HG03196 (cell line): ENCODE data around the gene SLC17A4.
"Not testable (repeated sequence)": the region's sequence is repeated elsewhere in the genome, so short reads cannot be mapped to it uniquely, and the experiment has no call there.

ENCODE experiments used
- ATAC-seq: cut with Tn5 transposase; IDR thresholded peaks from one replicate; pipeline ENCODE4 v1.9.1; 2021; ENCODE audit not compliant: unreplicated experiment

The SLC17A4 gene

DNA sequence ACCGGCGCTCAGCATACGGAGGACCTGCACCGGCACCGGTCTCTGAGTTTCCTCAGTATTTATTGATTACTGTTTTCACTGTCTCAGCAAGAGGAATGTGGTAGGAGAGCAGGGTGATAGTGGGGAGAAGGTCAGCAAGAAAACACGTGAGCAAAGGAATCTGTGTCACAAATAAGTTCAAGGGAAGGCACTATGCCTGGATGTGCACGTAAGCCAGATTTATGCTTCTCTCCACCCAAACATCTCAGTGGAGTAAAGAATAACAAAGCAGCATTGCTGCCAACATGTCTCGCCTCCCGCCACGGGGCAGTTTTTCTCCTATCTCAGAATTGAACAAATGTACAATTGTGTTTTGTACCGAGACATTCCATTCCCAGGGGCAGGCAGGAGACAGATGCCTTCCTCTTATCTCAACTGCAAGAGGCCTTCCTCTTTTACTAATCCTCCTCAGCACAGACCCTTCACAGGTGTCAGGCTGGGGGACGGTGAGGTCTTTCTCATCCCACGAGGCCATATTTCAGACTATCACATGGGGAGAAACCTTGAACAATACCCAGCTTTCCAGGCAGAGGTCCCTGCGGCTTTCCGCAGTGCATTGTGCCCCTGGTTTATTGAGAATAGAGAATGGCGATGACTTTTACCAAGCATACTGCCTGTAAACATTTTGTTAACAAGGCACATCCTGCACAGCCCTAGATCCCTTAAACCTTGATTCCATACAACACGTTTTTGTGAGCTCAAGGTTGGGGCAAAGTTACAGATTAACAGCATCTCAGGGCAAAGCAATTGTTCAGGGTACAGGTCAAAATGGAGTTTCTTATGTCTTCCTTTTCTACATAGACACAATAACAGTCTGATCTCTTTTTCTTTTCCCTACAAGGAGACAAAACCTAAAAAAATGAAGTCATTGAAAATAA is 5.7 kb upstream of the SLC17A4 start:
- not testable (repeated sequence) for ATAC-seq

DNA sequence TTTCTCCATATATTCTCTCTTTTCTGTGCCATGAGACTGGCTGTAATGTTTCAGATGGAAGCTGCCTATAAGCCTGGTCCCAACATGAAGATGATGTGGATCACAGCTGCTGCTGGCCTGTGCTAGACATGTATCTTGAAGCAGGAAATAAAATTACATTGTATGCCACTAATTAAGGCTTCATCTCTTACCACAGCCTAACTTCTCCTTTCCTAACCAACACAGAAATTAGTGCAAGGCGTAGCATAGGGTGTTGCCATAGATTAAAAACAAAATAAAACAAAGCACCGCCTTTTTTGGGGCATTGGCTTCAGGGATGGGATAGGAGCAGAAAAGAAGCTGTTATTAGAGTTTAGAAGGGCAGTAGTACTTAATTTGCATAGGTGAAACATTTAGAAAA is 4.7 kb upstream of the SLC17A4 start:
- ATAC-seq = no peak

DNA sequence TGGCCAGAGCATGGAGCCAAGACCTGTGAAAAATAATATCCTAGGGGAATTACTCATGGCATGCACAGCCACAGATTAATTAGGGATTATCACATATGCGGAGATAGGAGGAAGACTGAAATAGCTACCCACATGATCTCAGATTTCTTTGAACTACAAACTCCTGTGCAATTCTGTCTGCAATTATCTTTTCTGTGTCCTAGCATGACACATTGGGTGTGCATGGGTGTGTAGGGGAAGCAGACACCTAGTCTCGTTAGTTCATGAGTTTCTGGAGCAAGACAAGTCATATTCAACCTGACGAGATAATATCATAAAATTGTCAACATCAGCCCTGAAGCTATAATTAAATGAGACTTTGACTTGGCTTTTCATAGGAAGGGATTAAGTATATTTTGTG is 3.6 kb upstream of the SLC17A4 start:
- no peak for ATAC-seq

DNA sequence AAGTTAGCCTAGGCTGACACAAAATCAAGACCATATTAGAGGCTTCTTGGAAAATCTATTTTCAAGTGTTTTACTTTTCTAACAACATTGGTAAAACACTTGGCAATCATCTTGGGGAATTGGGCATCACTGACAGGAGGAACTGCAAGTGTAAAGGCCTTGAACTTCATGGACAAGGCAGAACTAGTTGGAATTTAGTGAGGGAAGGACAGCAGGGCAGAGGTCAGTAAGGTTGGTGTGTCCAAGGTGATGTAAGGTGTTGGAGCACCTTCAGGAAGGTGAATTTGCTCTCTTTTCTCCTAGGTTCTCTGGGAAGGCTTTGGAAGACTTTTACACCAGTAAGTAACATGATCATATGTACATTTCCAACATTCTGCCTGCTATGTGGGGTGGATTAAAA is 1.5 kb upstream of the SLC17A4 start:
- ATAC-seq = no peak

DNA sequence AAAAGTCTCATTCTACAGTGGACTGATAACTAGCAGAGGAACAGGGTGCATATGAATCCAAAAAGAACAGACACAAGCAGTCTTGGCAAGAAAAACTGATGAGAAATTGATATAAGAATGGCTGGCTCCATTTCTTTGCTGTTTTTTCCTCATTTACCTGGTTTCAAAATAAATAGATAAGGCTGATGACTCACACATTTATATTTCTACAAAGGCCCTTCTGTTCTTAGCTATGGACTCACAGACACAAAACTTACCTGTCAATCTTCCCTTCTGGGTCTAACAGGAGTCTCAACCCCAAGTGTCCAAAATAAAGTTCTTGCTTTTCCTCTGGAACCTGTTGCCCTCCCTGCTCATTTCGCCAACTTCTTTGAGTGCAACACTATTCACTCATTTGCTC is 941 bp downstream of the SLC17A4 start:
- no peak for ATAC-seq

DNA sequence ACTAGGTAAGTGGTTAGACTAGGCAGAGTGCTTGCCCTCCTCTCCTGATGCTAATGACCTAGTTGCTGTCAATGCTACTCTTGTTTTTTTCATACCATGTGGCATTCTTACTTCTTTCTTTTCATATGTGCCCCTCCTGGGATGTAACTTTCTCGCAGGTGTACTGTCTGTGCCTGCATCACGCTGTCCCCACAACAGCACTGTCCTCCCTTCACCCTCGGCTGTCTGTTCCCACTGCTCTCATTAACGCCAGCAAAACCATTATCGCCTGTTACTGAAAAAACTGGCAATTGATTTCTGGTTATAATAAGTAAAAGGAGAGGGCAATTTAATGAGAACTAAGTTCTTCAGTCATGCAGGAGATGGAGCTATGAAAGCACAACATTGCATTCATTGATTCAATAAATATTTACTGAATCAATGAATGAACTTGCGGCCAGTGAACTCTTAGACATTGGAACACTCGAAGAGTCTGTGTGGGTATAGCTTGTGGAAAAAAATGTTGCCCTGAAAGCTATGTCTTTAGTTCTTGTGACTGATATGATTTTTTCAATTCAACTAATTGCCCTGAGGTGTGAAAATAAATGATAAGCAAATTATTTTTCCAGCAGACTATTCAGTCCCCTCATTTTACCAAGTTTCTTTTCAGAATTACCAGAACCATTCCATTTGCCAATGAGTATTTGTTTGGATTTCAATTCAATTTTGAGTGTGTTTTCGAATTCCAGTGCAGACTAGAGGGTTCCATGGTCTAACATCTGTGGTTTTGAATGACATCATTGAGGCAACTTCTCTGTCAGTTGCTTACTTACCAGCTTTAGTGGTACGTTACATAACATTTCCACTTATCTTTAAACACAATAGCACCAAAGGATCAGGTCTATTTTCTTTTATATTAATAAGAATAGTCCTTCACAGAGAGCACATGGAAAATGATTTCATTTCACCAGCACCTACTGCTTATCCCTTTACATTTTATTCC is 2.1 kb downstream of the SLC17A4 start:
- no peak for ATAC-seq

DNA sequence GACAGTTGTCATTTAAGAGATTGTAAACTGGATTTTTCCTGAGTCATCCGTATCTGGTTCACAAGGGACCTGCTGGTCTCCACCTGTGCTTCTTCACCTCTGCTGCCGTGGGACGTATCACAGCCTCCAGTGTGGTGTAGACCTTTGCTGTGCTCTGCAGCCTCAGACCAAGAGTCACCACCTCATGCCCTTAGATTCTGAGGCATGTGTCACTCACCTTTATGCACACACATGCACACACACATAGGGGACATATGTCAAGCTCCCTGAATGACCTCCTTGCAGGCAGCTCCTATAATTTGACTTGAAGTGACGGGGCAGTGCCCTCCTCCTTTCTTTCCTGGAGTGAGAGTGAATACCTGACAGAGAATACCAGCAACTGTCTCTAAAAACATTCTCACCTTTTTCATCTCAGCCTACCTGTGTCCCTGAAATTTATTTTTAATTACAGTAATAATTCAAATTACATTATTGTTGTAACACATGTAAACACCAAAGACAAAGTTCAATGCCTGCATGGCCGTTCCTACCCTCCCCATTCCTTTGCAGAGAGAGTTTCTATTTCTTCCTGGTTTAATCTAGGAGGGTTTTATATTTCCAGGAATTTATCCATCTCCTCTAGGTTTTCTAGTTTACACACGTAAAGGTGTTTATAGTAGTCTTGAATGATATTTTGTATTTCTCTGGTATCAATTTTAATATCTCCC is 3.5 kb downstream of the SLC17A4 start:
- no peak for ATAC-seq

DNA sequence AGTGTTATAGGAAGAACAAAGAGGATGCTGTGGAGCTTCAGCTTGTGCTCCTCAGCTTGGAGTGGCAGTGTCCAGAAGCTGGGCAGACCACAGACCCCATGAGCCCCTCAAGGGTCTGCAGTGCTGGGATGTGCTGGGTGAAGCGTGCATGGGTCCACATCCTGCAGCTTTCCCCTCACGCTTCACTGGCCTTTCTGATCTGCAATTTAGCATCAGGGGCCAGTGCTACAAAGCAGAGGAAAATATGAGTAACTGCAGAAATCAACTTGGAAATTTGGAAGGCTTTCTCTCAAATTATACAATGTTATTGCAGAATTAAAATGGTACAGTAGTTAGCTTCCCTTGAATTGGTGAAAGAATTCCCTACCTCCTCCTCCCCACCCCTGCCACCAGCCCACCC is 10.1 kb downstream of the SLC17A4 start:
- no peak for ATAC-seq

DNA sequence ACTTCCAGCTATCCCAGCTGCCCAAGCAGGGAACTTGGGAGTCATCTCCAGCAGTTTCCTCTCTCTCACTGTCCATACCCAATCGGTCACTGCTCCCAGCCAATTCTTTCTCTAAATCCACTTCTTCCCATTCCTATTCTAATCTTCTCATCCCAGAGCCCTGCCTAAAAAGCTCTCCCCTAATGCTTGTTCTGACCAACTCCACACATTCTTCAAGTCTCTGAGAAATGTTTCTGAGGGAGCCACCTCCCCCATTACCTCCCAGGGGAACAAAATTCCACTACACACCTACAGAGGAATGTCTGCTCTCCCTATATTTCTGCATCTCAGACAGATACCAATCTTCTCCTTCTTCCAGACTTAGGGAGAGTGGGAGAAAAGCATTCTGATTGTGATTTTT is 14.0 kb downstream of the SLC17A4 start:
- no peak for ATAC-seq

DNA sequence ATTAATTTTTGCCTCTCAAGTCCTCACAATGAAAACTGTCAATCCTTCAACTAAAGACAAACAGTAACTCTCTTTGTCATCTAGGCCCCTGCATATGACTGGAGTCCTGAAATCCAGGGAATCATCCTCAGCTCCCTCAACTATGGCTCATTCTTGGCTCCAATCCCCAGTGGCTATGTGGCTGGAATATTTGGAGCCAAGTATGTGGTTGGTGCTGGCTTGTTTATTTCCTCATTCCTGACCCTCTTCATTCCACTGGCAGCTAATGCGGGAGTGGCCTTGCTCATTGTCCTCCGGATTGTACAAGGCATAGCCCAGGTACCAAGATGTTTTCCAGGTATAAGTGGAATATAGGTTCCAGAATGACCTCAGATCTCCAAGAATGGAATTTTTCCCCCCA is 15.4 kb downstream of the SLC17A4 start:
- no peak for ATAC-seq

DNA sequence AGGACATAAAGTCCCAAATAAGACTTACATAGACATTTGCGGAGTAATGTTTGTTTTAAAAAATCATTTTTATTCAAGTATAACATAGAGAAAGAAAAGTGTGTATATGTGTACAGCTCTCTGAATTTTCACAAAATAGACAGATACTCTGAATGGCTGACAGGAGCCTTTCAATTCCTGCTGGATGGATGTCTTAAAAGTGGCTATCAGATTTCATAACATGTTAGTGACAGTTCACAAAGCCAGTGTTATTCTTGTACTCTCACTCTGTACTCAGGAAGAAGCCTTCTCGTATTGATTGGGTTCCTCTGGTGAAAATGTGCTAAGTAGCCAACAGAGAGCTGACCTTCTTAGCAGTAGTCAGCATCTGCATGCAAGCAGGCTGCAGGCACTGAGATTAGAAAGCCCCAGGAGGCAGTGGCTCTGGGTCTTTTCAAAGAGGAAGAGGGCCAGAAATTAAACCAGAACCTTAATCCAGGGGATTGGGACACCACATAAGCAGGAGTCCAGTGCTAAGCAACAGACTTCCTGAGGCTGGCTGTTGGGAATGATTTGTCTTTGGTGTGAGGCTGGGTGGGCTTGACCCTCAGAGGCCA is 19.7 kb downstream of the SLC17A4 start:
- no peak for ATAC-seq

DNA sequence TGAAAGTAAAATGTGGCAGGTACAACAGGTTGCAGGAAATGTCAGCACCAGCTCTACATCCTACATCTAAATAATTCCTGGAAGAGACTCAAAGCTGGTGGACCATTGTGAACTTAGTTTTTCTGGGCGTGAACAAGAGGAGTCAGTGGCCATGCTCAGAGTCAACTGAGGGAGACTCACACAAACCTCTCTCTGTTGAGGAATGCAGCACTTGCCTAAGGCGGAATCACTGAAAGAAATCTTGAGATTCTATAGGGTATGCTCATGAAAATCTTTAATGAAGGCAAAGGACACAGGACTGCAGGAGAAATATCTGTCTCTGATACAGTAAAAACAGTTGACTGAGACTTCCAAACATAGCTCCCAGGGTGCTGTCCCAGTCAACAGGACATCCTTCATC is 22.5 kb downstream of the SLC17A4 start:
- ATAC-seq = no peak

DNA sequence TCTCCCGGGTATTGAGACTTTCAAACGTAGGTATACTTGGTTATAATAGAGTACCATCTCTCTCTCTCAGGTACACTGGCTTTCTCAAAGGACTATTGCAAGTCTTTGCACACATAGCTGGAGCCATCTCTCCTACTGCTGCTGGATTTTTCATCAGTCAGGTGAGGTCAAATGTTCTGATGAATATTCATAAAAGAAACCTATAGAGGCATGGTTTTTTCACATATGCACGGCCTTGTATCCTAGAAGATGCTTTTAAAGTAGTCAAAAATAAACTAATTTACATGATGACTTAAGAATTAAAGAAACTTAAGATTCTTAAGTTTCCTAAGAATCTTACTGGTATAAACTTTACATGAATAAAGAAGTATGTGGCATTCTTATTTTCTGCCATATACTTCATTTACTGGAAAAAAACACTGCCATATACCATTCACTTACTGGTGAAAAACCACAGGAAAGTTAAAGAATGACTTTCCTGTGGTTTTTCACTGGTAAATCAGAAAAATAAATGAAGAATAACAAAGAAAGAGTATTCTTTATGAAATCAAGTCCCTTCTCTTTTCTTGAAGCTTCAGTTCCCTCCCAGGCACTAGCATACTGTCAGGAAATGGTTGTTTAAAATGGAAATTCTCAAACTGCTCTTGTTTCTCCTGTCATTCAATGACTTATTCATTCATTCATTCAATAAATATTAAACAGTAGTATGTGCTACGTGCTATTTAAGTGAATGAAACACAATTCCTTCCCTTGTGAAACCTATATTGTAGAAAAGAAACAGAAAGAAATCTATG is 23.5 kb downstream of the SLC17A4 start:
- ATAC-seq = no peak

DNA sequence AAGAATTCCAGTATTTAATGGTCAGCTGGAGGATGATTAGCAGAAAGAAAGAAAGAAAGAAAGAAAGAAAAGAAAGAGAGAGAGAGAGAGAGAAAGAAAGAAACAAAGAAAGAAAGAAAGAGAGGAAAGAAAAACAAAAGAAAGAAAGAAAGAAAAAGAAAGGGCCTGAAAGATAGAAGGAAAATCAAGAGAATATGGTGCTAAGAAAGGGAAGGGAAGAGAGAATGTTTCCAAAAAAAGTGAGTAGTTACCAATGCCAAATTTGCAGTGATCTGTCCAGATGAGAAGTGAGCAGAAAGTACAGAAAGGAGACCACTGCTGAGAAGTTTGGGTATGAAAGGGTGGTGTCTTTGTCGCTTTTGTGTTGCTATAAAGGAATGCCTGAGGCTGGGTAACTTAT is 26.6 kb downstream of the SLC17A4 start:
- ATAC-seq = no peak

DNA sequence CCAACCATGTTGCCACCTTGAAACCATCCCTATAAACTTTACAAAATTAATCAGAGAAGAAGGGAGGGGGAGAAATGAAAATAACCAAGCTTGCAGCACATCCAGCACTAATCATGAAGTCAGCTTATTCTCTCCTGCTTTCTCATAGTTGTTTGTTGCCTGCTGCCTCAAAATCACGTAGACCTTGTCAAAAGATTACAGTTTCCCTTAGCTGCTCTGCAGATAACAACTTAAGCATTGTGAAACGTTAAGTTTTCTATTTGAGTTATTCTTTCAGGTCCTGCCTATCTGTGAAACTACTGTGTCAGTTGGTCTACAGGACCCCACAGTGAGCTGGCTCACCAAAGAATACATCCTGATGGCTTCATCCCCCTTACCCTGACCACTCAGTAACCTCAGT is 32.9 kb downstream of the SLC17A4 start:
- no peak for ATAC-seq

DNA sequence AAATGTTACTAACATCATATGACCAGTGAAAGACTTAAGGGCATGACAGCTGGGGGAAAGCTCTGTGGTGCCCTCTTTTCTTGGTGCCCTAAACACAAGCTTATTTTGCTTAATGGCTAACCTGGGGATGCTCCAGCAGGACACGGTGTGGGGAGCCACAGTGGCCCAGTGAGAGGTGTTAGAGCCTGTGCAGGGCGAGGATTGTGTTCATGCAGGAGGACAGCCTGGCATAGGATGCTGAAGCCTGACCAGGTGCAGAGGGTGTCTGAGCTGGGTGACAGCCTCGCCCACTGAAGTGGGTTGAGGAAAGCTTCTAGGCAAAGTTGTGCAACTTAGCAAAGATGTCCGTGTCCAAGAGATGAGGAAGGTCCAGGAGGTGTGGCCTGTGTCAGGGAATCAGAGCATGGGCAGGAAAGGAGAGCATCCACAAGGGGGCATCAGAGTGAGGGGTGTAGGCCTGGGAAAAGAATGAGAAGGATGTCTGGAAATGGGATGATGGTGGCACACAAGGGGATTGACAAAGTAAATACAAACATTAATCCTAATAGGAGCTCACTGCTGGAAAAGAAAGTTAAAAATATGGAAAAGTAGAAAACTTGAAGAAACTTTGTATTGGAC is 33.9 kb downstream of the SLC17A4 start:
- no peak for ATAC-seq

DNA sequence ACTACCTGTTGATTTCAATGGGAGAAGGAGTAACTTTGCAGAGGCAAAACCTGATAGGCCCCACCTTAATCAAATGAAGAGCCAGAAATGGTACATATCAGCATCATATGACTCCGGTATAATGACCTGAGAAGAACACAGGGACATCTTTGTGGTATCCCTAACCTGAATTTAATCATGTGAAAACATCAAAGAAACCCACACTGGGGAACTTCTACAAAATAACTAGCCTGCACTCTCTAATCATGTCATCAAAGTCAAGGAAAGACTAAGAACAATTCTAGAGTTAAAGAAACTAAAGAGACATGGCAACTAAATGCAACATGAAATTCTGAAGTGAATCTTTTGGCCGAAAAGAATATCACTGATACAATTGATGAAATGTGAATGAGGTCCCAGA is 34.9 kb downstream of the SLC17A4 start:
- no peak for ATAC-seq

DNA sequence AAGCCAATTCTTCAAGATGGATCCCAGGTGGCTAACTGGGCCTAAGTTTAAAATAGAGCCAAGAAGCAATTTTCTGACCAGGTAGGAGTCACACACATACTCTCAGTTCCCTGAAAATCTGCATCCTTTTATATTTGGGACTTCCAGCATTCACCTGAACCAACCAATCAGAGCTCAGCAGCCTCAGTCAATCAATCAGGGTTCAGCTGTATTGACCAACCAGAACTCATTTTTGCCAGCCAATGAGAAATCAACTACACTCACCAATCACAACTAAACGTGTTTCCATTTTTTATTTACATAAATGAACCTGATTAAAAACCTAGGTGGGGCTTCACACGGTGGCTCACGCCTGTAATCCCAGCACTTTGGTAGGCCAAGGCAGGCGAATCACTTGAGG is 37.5 kb downstream of the SLC17A4 start:
- no peak for ATAC-seq

DNA sequence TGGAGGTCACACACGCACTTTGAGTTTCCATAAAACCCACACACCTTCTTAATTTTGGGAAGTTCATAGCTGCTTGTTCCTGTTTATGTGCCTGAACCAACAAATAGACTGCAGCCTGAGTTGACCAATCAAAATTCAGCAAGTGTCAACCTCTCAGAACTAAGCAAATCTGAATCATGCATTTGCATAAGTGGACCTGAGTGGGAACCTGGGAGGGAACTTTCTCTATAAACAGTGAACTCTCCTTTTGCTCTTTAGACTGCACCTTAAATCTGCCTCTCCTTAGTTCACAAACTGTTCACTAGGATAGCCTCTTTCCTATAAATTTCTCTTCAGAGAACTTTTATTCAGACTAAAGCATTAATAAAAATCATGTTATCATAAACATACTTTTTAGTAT is 39.4 kb downstream of the SLC17A4 start:
- no peak for ATAC-seq

DNA sequence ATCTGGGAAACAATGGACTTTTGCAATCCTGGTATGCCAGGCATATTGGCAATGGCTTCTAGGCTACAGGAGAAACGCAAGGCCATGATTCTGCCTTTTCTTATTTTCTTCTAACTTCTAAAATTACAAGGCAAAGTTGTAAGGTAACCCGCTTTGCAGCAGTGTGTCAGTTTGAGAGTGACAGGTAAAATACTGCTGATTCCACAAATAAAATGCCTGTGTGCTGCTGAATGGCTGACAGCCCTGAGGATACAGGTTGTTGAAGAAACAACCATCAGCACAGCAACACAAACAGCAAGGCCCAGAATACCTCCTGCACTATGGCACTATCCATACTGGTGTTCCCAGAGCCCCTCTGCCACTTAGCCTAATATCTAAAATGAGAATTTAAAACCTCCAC is 40.2 kb downstream of the SLC17A4 start:
- ATAC-seq = no peak
